ENCODE measurements around the gene LEFTY1.

LEFTY1 gene

DNA sequence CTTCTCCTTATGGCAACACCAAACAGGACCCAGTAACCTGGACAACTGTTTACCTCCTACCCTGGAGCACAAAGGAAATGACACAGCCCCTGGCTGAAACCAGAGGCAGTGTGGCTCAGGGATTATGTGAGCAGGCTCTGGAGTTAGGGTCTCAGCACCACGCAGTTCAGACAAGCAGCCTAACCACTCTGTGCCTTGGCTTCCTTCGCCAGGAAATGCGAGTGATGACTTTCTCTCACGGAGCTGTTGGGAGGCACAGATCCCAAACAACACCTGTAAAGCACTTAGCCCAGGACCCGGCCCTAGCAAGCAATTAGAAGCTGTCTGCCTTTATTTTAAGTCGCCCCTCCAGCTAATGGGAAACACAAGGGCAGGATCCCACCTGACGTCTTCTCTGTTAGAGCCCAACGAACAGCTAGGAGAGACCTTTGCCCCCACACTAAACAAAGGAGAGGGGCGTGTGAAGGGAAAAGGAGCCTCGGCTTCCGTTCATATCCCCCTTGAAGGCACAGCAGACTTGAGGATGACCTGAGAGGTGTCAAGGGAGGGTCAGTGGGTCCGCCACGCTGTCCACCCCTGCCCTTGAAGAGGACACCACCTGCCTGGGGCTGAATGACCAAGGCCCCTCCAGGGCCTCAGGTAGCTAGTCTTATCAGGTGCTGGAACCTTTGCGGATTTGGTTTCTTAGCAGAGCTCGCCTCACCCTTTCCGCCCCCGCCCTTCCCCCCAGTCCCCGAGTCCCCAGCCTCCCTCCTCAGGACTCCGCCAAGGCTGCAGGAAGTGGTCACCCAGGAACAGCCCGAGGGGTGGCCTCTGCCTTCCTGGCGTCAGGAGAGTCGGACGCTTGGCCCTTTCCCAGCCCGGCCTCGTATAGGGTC is 7.6 kb downstream of the LEFTY1 start:
- peaks cover 5% of the 10 kb centered on the region for H3K4me1 ChIP-seq (ENCODE audit: control insufficient read depth, insufficient read depth, low read length)
- no peak overlapping the region for H3K27ac ChIP-seq (ENCODE audit: insufficient read depth, low read depth, low read length, poor library complexity, severe bottlenecking)
- no peaks in the 10 kb centered on the region for H3K9me3 ChIP-seq (ENCODE audit: control insufficient read depth, low read length)
- 11% methylated on average over 25 of the region's 25 CpGs for WGBS, 2 experiments
- H3K4me3 ChIP-seq (ENCODE audit: insufficient read depth, low read depth, low read length): peak overlapping the region; percentile 83
- H3K36me3 ChIP-seq (ENCODE audit: control insufficient read depth, insufficient read depth, low read length): no peaks in the 10 kb centered on the region
- H3K27me3 ChIP-seq (ENCODE audit: control insufficient read depth, insufficient read depth, low read length, poor library complexity, severe bottlenecking): peaks cover 60% of the 10 kb centered on the region

- 83 to 86% methylated on average over 5 of the region's 5 CpGs for WGBS, 2 experiments
- Histone ChIP-seq H3K4me3 (ENCODE audit: insufficient read depth, low read depth, low read length) (no peak overlapping the region), H3K27me3 (ENCODE audit: control insufficient read depth, insufficient read depth, low read length, poor library complexity, severe bottlenecking) (peaks cover 57% of the 10 kb centered on the region), H3K36me3 (ENCODE audit: control insufficient read depth, insufficient read depth, low read length) (no peaks in the 10 kb centered on the region), H3K9me3 (ENCODE audit: control insufficient read depth, low read length) (no peaks in the 10 kb centered on the region), H3K27ac (ENCODE audit: insufficient read depth, low read depth, low read length, poor library complexity, severe bottlenecking) (no peak overlapping the region), H3K4me1 (ENCODE audit: control insufficient read depth, insufficient read depth, low read length) (peaks cover 5% of the 10 kb centered on the region)
Measured at GRCh38 chr1:225880636-225881035, 8.3 kb downstream of the LEFTY1 start.

- 67 to 78% methylated on average over 2 of the region's 2 CpGs for WGBS, 2 experiments
- H3K27me3 ChIP-seq (ENCODE audit: control insufficient read depth, insufficient read depth, low read length, poor library complexity, severe bottlenecking): peaks cover 53% of the 10 kb centered on the region
- H3K9me3 ChIP-seq (ENCODE audit: control insufficient read depth, low read length): no peaks in the 10 kb centered on the region
- no peak overlapping the region for H3K4me3 ChIP-seq (ENCODE audit: insufficient read depth, low read depth, low read length)
- H3K27ac ChIP-seq (ENCODE audit: insufficient read depth, low read depth, low read length, poor library complexity, severe bottlenecking): no peak overlapping the region
- peaks cover 5% of the 10 kb centered on the region for H3K4me1 ChIP-seq (ENCODE audit: control insufficient read depth, insufficient read depth, low read length)
- H3K36me3 ChIP-seq (ENCODE audit: control insufficient read depth, insufficient read depth, low read length): no peaks in the 10 kb centered on the region
Measured at GRCh38 chr1:225880222-225880588, 8.7 kb downstream of the LEFTY1 start.

- Histone ChIP-seq H3K27me3 (ENCODE audit: control insufficient read depth, insufficient read depth, low read length, poor library complexity, severe bottlenecking) (peaks cover 50% of the 10 kb centered on the region), H3K36me3 (ENCODE audit: control insufficient read depth, insufficient read depth, low read length) (no peaks in the 10 kb centered on the region), H3K27ac (ENCODE audit: insufficient read depth, low read depth, low read length, poor library complexity, severe bottlenecking) (no peak overlapping the region), H3K4me1 (ENCODE audit: control insufficient read depth, insufficient read depth, low read length) (peaks cover 5% of the 10 kb centered on the region), H3K4me3 (ENCODE audit: insufficient read depth, low read depth, low read length) (no peak overlapping the region), H3K9me3 (ENCODE audit: control insufficient read depth, low read length) (no peaks in the 10 kb centered on the region)
- WGBS, 2 experiments: 70 to 76% methylated on average over 8 of the region's 8 CpGs
Measured at GRCh38 chr1:225879521-225880221, 9.3 kb downstream of the LEFTY1 start.

GRCh38 chr1:225878282-225878681 is 10.7 kb downstream of the LEFTY1 start:
- Histone ChIP-seq H3K27ac (ENCODE audit: insufficient read depth, low read depth, low read length, poor library complexity, severe bottlenecking) (no peak overlapping the region), H3K27me3 (ENCODE audit: control insufficient read depth, insufficient read depth, low read length, poor library complexity, severe bottlenecking) (peaks cover 36% of the 10 kb centered on the region), H3K9me3 (ENCODE audit: control insufficient read depth, low read length) (no peaks in the 10 kb centered on the region), H3K4me1 (ENCODE audit: control insufficient read depth, insufficient read depth, low read length) (peaks cover 5% of the 10 kb centered on the region), H3K4me3 (ENCODE audit: insufficient read depth, low read depth, low read length) (no peak overlapping the region), H3K36me3 (ENCODE audit: control insufficient read depth, insufficient read depth, low read length) (no peaks in the 10 kb centered on the region)
- 82 to 84% methylated on average over 4 of the region's 4 CpGs for WGBS, 2 experiments

GRCh38 chr1:225877580-225877979 is 11.4 kb downstream of the LEFTY1 start:
- 77 to 79% methylated on average over 10 of the region's 10 CpGs for WGBS, 2 experiments
- H3K36me3 ChIP-seq (ENCODE audit: control insufficient read depth, insufficient read depth, low read length): no peaks in the 10 kb centered on the region
- H3K27me3 ChIP-seq (ENCODE audit: control insufficient read depth, insufficient read depth, low read length, poor library complexity, severe bottlenecking): peaks cover 29% of the 10 kb centered on the region
- no peaks in the 10 kb centered on the region for H3K9me3 ChIP-seq (ENCODE audit: control insufficient read depth, low read length)
- H3K4me1 ChIP-seq (ENCODE audit: control insufficient read depth, insufficient read depth, low read length): peaks cover 5% of the 10 kb centered on the region
- no peak overlapping the region for H3K4me3 ChIP-seq (ENCODE audit: insufficient read depth, low read depth, low read length)
- no peak overlapping the region for H3K27ac ChIP-seq (ENCODE audit: insufficient read depth, low read depth, low read length, poor library complexity, severe bottlenecking)

- H3K27ac ChIP-seq (ENCODE audit: insufficient read depth, low read depth, low read length, poor library complexity, severe bottlenecking): no peak overlapping the region
- no peaks in the 10 kb centered on the region for H3K9me3 ChIP-seq (ENCODE audit: control insufficient read depth, low read length)
- peaks cover 5% of the 10 kb centered on the region for H3K4me1 ChIP-seq (ENCODE audit: control insufficient read depth, insufficient read depth, low read length)
- H3K27me3 ChIP-seq (ENCODE audit: control insufficient read depth, insufficient read depth, low read length, poor library complexity, severe bottlenecking): peaks cover 24% of the 10 kb centered on the region
- WGBS, 2 experiments: 92 to 93% methylated on average over 12 of the region's 12 CpGs
- H3K4me3 ChIP-seq (ENCODE audit: insufficient read depth, low read depth, low read length): no peak overlapping the region
- H3K36me3 ChIP-seq (ENCODE audit: control insufficient read depth, insufficient read depth, low read length): no peaks in the 10 kb centered on the region
Measured at GRCh38 chr1:225876900-225877510, 11.9 kb downstream of the LEFTY1 start.

DNA sequence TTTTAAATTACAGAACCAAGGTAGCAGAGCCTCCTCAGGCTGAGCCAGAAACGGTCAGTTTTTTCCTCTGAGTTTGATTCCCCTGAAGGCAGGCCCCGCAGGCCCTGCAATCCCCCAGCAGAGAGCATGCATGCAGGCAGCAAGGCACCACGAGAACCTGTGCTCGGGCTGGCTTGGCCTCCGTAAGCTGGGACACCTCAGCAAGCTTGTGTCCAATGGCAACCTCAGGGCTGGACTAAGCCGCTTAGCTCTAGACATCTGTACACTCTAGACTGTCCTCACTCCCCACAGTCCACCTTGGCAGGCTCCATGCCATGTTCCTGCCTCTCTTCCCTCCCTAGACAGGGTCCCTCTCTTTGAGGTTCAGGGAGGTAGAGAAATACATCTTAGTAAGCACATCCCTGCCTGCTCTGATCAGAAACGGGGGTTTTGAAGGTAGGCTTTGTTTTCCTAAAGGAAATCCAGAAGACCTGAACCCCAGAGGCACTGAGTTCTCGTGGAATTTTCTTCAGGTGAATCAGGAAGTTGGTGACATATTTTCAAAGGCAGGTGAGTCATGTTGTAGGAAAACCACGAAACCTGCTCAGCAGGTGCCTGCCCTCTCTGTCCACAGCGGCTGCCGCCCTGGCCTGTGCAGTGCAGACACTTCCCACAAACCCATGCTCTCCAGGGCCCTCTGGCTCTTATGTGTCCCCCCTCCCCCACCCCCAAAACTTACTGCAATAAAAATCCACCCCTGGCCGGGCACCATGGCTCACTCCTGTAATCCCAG is 13.7 kb downstream of the LEFTY1 start:
- 91% methylated on average over 12 of the region's 12 CpGs for WGBS, 2 experiments
- no peaks in the 10 kb centered on the region for H3K36me3 ChIP-seq (ENCODE audit: control insufficient read depth, insufficient read depth, low read length)

DNA sequence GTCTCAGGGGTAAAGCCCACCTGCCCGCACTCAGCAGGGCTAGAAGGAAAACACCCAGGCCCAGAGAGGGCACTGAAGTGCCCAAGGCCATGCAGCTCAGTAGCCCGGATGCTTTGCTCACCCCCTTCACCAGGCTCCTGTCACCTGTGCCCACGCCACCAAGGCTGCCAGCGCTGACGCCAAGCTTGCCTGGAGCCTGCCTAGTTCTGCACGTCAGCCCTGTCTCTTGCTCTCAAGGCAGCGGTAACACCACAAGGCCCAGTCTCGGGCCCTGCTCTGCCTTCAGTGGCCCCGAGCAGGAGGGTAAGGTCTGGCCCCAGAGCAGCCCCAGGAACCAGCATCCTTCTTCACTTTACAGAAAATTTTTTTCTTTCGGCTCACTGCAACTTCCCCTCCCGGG is 14.5 kb downstream of the LEFTY1 start:
- no peaks in the 10 kb centered on the region for H3K9me3 ChIP-seq (ENCODE audit: control insufficient read depth, low read length)
- H3K27me3 ChIP-seq (ENCODE audit: control insufficient read depth, insufficient read depth, low read length, poor library complexity, severe bottlenecking): no peaks in the 10 kb centered on the region
- peaks cover 4% of the 10 kb centered on the region for H3K4me1 ChIP-seq (ENCODE audit: control insufficient read depth, insufficient read depth, low read length)
- H3K4me3 ChIP-seq (ENCODE audit: insufficient read depth, low read depth, low read length): no peak overlapping the region
- 93 to 94% methylated on average over 11 of the region's 11 CpGs for WGBS, 2 experiments
- H3K36me3 ChIP-seq (ENCODE audit: control insufficient read depth, insufficient read depth, low read length): no peaks in the 10 kb centered on the region
- H3K27ac ChIP-seq (ENCODE audit: insufficient read depth, low read depth, low read length, poor library complexity, severe bottlenecking): no peak overlapping the region

More for the DNA sequence above, 13.7 kb downstream of the LEFTY1 start:
- H3K27ac ChIP-seq (ENCODE audit: insufficient read depth, low read depth, low read length, poor library complexity, severe bottlenecking): no peak overlapping the region
- H3K9me3 ChIP-seq (ENCODE audit: control insufficient read depth, low read length): no peaks in the 10 kb centered on the region
- peaks cover 6% of the 10 kb centered on the region for H3K27me3 ChIP-seq (ENCODE audit: control insufficient read depth, insufficient read depth, low read length, poor library complexity, severe bottlenecking)
- H3K4me3 ChIP-seq (ENCODE audit: insufficient read depth, low read depth, low read length): no peak overlapping the region
- peaks cover 4% of the 10 kb centered on the region for H3K4me1 ChIP-seq (ENCODE audit: control insufficient read depth, insufficient read depth, low read length)
